A673 (cell line): Measurements from ENCODE around the gene RIIAD1.

Experiments
- CTCF ChIP-seq: fragments of 300-800, 200-600 bp; sonication (generic); conservative IDR thresholded peaks from 2 replicates; pipeline ENCODE4 v1.5.1; 2017; ENCODE audit warnings: low read depth, mild to moderate bottlenecking, antibody characterized with exemption, low read length, moderate library complexity, mixed read lengths
- EZH2 ChIP-seq: fragments of 200-600 bp; sonication (generic); IDR thresholded peaks from 2 replicates; pipeline ENCODE4 v1.6.1; 2017; ENCODE audit warnings: borderline replicate concordance, low read depth, mild to moderate bottlenecking, mixed read lengths, antibody characterized with exemption, low read length; ENCODE audit not compliant: poor library complexity, severe bottlenecking

GRCh38 chr1:151681923-151682322 is 39.4 kb upstream of the RIIAD1 start:
- TF ChIP-seq CTCF (no peak), EZH2 (no peak)
